ENCODE results near the gene MISFA.
"Not testable (repeated sequence)": the region's sequence is repeated elsewhere in the genome, so short reads cannot be mapped to it uniquely, and the experiment has no call there.

Gene MISFA
- 0.05 to 0.58 (median 0.18) reads per million in 3 experiments for total RNA-seq

DNA sequence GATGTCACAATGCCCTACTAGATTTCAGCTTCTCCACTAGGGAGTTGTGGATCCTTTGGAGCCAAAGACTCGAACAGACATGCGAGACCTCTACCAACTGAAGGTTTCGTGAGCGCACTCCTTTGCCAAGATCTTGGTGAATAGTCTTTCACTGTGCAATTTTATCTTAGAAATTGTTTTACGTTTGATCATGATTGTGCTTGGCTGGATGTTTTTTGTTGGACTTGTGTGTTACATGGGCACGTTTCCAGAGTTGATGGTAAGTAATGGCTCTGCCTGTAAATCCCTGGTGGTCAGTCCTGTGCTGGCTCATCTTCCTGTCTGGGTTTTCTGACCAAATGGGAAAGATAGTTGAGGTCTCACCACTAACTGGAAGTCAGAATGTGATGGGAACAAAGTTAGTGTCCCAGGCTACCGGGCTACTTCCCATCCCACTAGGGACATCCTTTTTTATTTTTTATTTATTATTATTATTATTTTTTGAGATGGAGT lies at the start of gene MISFA:
Gene MISFA, plus strand, starts transcription at position 51 of the 492 bp plus-strand sequence. Its CDS starts 140 bp downstream, at position 191.
- DNase-seq, result no peak

DNA sequence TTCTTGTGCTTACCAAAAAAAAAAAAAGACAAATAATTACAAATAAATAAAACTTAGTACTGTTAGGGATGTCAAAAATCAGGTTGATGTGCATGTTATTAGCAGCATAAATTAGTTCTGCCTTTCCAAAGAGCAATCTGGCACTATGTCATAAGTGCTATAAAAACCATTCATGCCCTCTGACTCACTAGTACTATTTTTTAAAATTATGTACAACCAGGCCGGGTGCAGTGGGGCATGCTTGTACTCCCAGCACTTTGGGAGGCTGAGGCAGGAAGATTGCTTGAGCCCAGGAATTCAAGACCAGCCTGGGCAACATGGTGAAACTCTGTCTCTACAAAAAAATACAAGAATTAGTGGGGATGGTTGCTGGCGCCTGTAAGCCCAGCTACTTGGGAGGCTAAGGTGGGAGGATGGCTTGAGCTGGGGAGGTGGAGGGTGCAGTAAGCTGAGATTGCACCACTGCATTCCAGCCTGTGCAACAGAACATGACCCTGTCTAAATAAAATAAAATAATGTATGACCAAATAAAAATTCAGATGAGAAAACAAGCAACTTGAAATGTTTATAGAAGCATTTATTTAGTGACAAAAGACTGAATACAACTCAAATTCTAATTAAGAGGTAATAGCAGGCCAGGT lies 36.4 kb upstream of the MISFA start:
- DNase-seq, result no peak

DNA sequence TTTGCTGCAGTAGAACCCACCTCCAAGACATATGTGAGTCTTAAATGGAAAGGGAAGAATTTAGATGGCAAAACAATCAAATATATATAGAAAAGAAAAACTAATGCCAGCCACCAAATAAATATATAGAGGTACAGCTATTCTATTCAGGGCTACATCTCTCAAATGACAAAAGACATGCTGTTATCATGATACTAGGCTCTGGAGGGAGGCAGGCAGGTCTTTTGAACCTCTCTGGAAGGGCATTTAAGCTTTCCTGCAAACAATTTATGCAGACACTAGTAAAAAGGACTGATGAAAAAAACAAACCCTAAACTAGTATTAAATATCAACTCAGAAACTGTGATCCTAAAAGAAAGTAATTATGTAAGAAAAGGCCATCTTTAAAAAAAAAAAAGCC lies 35.4 kb upstream of the MISFA start:
- DNase-seq, result no peak

DNA sequence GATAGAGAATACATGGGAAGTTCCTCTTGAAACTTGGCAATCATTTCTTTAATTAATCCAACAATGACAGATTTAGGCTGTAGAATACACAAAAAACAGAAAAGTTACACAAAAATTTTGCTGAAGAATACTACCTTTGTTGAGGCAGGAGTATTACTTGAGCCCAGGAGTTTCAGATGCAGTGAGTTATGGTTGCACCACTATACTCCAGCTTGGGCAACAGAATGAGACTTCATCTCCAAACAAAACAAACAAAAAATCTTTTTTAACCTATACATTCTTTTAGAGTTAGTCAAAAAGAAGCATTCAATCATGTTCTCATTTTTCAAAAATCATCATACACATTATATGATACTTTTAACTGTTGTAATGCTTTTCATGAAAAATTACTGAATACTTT lies 33.2 kb upstream of the MISFA start:
- DNase-seq, result no peak

DNA sequence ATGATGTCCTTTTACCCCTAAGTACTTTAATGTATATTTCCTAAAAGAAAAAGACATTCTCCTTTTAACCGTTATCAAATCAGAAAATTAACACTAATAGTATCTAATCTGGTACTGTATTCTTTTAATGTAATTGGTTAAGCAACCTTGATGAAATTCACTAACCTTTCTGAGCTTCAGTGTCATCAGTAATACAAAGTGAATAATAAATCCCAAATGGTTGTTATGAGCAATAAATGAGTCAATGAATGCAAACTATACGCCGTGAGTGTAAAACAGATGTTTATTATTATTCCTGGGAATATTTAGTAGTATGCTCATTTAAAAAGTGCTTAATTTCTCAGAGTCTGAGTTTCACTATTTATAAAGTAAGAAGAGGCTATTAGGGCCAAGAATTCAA lies 32.5 kb upstream of the MISFA start:
- no peak for DNase-seq

DNA sequence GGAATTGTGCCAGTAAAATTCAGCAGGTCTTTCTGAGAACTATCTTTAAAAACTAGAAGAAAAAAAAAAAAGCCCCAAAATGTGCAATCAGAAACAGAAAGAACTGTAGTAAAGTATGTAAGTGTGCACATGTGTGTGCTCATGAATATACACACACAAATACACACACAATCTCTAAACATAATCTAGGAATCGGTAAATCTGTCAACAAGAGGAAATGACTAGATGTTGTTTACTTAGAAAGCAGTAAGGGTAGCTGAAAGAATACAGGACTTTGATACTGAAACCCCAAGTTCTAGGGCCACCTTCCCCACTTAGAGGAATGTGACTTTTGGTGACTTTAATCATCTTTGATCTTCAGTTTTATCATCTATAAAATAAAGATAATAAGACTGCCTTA lies 24.2 kb upstream of the MISFA start:
- DNase-seq, result no peak

DNA sequence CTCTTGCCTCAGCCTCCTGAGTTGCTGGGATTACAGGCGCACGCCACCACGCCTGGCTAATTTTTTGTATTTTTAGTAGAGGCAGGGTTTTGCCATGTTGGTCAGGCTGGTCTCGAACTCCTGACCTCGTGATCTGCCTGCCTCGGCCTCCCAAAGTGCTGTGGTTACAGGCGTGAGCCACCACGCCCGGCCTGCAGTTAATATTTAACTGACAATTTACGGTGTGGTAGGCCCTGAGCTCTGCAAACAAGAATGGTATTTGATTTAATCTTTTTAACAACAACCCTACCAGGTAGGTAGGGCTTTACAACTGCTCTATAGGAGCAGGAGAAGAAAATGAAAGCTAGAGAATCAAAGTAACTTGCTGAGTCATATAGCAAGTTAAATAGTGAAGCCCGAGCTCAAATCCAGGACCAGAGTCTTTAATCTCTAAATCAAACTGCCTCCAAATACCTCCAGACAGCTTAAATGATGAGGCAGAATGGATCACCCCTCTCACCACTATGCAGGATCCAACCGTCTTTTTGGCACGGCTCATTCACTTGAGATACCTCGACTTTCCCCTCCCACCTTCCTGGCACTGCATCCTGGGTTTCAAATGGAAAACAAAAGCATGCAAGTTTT lies 20.5 kb upstream of the MISFA start:
- DNase-seq, result peak; percentile 15

DNA sequence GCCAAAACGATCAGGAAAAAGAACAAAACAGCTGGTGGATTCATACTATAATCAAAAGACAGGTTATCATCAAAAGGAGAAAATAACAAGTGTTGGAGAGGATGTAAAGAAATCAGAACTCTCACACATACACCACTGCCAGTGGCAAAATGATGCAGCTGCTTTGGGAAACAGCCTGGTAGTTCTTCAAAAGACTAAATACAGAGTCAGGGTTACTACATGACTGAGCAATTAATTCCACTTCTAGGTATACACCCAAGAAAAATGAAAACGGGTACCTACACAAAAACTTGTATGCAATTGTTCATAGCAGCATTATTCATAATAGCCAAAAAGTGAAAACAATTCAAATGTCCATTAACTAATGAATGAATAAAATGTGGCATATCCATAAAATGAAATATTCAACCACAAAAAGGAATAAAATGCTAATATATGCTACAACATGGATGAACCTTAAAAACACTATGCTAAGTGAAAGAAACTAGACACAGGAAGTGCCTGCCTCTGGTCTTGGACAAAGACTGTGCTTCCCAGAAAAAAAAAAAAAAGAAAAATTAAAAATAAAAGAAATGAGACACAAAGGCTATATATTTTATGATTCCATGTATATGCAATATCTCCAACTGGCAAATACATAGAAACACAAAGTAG lies 19.3 kb upstream of the MISFA start:
- no peak for DNase-seq

DNA sequence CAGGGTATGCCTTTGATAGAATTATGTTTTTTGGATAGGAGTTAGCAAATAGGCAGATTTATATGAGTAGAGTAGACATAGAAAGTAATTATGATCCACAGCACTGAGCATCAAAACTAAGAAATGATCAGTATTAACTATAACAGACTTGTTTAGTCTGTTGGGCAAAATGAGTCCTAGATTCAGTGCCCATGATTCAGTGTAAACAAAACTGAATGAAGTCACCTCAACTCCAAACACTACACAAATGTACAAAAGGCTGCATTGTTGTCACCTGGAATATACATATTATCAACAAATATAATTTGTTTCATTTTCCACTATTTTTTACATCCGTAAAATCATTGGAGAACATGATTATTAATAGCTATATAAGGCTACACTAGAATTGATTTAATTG lies 17.8 kb upstream of the MISFA start:
- no peak for DNase-seq

DNA sequence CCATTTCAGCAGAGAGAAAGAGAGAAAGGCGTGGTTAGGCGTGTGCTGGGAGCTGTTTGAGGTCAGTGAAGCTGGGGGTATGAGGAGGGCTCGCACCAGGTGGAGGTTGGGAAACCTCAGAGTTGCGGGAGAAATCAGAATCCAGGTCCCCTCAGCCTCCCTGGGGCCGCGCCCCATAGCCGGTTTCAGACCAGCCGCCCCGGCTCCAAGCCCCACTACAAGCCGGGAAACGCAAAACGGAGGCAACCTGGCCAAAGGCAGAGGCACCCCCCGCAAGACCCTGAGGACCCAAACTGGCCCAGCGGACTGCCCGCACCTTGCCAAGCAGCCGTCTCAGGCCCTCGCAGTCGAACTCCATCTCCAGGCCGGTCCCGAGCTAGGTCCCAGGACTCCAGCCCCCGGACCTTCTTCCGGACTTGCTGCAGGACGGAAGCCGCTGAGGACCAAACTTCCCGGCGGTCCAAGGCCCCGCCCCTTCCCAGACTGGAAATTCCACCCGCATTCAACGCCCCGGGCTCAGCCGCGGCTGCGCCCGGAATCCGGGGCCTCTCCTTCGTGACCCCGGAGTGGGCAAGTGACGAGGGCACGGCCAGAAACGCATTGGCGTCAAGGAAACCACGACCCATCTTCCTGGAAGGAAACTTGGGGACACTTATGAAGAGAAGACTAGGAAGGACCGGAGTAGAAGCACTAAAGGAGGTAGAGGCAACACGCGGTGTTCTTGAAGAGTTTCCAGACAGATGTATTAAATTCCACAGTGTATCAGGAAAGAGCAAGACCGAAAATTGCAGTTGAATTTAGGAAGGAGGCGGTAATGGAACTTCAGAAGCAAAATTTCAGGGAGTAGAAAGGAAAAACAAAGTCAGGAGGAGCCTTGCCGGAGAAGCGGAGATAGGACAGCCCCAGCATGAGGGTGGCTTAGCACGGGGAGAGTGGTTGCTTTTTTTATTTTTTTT lies 11.0 kb upstream of the MISFA start, which contains the start of gene UEVLD:
Gene UEVLD, minus strand, starts transcription at position 438 of the 956 bp plus-strand sequence. Its CDS starts 80 bp downstream, at position 358.
- DNase-seq, result peak; percentile 46

DNA sequence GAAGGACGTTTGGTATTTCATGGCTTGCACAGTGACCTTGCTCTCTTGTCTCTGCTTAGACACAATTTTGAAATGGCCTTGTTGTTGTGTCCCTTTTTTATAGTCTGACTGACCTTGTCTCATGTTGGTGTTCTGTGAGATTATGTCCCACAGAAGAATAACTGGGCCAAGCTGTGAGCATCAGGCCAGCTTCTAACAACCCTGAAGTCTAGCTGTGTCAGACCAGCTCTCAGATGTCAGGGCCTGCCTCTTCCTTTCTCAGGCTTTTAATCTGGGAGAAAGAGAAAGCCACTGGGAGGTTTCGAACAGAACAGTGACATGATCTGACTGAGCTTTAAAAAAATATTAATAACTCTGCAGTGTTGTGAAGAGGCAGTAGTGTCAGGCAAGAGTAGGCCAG lies 9.0 kb upstream of the MISFA start:
- no peak for DNase-seq

DNA sequence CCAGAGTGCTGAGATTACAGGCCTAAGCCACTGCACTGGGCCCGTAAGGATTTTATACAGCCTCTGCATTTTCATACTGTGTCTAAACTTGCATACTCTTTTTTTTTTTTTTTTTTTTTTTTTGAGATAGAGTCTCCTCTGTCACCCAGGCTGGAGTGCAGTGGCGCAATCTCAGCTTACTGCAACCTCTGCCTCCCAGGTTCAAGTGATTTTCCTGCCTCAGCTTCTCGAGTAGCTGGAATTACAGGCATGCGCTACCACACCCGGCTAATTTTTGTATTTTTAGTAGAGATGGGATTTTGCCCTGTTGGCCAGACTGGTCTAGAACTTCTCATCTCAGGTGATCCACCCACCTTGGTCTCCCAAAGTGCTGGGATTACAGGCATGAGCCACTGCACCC lies 5.5 kb upstream of the MISFA start:
- not testable (repeated sequence) for DNase-seq

DNA sequence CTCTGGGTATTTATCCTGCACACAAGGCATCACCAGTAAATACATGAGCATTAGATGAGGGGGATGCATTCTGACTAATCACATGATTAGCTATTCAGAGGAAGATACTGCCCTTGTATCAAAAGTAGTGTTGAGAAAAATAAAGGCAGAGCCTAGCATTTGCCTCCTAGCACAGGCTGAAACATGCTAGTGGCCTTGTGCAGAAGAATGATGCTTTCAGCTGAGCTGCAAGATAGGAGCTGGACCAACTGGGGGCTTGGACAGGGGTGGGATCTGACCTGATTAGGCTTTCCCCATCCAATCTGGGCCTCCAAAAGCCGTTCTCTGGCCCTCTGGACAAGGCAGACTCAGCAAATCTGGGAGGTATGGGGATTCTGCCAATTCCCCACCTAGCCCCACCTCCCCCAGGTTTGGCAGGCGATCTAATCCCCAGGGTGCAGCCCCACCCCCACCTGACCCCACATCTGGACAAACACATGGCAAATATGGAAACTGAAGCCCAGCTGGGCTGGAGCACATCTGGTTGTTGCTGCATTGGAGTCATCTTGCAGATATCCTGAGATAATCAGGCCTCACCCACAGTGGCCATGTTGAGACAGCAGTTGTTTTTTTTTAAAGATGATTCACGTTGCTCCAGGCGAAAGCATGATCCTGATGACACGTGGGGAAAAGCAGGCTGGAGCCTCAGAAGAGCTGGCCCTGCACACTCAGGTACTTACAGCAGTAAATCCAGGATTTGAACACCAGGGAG lies 4.4 kb upstream of the MISFA start:
- no peak for DNase-seq

DNA sequence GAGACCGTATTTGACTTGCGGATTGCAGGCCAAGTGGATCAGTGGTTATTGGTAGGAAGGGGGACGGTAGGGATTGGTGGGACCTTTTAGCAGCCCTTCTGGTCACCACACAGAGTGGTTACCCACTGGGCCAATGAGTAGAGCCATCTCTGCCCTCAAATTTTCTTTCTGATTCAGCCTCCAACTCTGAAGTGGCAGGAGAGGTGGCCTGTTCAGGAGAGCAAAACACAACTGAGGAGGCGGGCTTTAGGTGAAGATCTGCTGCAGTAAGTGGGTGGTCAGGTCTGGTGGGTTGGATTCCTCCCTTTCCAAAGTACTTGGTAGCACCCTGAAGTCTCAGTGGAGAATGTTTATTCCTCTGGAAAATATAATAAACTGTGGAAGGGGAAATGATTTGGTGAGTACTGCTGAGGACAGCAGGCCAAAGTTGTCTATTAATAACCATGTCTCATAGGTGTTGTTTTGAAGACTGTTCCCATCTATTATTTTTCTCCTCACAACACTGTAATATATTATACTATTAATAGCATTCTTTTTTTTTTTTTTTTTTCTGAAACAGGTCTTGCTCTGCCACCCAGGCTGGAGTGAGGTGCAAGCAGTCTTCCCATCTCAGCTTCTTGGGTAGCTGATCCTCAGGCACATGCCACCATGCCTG lies 1.5 kb downstream of the MISFA start:
- no peak for DNase-seq

DNA sequence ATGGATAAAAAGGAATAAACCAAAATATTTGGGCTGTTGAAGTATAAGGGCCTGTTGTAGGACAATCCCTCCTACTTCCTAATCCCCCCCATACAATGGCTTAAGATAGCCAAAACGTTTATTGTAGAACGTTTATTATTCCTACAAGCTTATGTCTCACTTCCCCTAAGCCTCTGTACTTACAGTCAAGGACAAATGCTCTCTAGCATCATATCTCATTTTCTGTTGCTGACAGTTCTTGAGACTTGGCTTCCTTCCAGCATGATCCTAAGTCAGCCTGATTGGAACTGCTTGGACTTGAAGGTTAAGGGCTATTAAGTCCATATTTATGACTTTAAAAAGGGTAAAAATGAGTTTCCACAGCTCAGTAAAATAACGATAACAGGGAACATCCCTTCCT lies 8.8 kb downstream of the MISFA start:
- DNase-seq, result no peak

DNA sequence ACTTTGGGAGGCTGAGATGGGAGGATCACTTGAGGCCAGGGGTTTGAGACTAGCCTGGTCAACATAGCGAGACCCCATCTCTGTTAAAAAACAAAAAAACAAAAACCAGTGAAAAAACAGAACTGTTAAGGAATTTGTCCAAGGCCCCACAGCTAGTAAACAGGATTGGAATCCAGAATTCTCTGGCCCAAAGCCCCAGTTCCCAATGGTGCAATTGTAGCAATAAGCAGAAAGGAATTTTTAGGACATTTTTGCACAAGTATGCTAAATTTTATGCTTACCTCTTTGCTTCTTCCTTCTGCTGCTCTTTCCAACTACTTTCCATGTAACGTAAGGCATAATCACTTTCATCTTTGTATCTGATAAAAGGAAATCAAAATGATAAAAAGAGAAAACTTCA lies 11.6 kb downstream of the MISFA start:
- no peak for DNase-seq

DNA sequence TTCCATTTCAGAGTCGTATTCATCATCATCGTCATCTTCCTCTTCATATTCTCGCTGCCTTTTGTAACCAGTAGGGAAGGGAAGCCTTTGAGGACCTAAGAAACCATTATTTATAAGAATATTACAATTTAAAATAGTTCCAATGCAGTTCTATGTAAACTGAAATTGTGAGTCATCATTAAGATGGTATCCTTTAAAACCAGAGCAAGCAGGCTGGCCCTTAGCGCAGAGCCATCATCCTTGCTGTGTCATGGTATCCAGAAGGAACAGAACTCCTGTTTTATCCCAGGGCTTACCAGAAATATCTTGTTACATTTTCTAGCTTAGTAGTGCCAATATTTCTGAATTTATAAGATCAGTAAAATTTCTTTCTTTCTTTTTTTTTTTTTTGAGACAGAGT lies 12.8 kb downstream of the MISFA start:
- no peak for DNase-seq

DNA sequence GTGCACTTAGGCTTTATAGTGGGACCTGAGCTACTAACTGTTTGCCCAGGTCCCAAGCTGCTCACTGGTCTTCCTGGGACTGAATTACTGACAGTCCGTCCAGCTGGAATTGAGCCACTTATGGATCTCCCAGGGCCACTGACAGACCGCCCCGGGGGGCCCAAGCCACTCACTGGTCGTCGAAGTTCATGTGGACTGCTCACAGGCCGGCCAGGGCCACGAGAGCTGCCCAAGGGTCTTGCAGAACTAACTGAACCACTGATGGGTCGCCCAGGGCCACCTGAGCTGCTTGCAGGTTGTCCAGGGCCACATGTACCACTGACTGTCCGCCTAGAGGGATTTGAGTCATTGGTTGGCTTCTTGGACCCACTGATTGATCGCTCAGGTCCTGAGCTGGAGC lies 15.1 kb downstream of the MISFA start:
- no peak for DNase-seq

DNA sequence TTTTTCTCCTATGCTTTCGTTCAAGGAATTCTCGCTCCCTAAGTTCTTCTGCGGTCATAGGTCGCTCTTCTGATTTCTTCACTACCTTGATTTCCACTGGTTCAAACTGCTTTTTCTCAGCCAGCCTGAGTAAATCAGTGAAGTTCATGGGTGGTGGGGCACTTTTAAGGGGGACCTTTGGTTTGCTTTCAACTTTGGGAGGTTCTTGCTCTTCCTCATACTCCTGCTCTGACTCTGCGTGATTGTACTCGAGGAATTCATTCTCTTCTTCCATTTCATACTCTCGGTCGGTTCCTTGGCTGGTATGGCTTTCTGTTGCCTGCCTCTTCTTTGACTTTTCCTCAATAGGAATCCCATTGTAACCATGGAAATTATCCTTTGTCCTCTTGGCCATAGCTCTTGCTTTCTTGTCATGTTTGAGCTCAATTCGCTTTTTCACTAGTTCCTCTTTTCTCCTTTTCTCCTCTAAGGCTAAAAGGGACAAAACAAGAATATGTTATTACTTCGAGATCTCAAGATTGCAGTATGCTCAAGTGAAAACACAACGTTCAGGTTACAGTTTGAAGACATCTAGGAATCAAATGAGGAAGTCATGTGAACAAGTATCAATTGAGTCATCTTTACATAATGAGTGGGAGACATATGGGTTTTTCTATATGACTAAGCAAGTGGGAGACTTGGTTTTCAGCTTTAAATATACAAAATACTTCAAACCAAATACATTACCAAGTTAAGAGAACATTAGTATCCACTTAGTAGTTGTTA lies 16.2 kb downstream of the MISFA start:
- no peak for DNase-seq

DNA sequence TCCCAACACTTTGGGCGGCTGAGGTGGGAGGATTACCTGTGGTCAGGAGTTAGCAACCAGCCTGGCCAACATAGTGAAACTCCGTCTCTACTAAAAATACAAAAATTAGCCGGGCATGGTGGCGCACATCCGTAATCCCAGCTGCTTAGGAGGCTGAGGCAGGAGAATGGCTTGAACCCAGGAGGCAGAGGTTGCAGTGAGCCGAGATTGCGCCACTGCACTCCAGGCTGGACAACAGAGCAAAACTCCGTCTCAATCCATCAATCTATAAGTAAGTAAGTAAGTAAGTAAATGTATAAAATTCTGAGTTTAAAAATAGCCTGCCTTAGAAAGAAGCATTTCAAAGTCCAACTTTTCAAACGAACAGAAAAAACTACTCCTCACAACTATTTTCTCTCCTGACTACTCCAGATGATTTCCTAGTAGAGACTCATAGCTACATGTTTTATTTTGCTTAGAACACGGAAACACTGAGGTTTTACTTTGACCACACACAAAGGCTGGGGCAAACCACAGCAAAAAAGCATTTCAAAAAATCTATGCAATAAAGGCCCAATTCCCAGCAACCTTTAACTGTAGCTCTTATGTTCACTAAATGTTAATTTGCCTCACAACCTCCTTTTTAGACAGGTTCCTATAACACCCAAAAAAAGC lies 18.2 kb downstream of the MISFA start:
- DNase-seq, result peak; percentile 70
